ENCODE results near the gene RGMB.

The RGMB gene

DNA sequence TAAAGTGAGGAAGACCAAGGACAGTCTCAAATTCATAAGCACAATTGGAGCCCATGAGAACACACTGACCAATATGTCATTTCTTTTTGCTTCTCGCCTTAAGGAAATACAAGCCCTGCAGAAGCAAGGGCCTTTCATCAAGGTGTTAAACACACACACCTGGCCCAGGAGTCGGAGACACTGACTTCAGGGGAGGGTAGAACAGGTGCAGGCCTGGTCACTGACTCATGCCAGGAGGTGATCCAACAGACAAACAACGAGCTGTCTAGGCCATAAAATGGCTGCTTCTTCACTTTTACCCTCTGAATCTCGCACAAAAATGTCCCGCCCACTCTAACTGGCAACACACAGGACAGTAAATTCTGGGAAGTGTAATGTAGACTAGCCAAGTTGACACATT is 62.7 kb downstream of the RGMB start:
- no peak for DNase-seq

DNA sequence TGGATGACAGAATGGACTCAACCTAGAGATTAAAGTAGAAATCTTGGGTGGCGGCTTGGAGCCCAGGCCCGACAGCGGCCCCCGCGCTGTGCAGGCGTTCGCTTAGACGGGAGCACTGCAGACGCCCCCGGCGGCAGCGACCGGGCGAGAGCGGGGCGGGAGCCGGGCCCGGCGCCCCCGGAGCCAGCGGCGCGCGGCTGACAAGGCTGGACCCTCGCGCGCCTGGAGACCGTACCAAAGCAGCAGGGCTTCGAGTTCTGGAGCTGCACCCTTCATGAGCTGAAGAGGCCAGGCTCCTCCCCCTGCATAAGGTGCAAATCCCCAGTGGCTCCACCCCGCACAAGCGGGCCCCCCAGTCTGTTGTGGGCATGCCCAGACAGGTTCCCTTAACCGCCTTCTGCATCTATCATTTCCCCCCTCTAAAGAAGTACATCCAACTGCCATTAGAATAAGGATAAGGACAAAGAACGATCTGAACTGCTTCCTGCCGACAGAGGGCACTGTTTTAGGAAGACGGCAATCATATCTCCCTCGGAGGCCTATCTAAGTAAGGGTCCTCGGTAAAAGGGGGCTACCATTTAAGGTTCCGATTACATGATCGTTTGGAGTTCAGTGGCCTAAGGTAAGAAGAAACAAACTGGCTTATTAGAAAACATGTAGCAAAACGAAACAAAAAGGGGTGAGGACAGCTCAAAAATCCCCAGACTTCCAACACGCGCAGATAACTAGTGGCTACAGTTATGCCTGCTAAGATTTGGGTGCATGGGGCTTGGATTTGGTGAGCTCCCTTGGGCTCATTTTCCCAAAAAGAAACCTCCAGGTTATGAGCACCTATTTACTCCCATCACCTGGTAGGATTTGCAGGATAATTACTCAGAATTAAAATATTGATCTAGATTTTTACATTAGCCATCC is 66.3 kb downstream of the RGMB start:
- DNase-seq = no peak

DNA sequence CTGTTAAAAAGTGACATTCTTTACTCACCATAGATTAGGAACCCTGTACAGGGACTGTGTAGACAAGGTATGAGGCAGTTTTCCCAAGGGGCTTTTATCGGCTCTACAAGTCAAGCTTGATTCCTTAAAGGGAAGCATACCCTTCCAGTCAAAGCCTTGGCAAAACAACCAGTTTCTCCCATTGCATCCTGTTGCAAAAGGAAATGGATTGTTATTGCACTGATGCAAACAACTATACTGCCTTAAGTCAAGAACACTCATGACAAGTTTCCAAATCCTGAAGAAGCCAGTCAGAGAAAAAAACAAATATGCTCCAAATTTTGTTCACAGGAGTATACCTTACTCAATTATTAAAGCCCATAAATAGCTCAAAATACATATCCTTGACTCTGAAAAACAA is 67.5 kb downstream of the RGMB start:
- no peak for DNase-seq

DNA sequence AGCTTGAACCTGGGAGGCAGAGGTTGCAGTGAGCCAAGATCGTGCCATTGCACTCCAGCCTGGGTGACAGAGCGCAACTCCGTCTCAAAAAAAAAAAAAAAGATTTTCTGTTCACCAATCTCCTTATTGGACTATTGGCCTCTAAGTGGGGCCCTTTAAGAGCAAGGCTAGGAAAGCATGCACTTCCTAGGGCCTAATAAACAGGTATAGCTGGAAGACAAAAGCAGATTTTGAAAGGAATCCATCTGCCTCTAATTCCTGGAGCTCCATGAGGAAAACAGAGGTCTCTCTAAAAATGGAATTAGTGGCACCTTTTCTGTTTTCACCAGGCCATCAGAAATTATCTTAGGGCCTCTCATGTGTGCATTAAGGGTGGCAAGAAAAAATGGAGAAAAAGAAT is 70.0 kb downstream of the RGMB start:
- no peak for DNase-seq

DNA sequence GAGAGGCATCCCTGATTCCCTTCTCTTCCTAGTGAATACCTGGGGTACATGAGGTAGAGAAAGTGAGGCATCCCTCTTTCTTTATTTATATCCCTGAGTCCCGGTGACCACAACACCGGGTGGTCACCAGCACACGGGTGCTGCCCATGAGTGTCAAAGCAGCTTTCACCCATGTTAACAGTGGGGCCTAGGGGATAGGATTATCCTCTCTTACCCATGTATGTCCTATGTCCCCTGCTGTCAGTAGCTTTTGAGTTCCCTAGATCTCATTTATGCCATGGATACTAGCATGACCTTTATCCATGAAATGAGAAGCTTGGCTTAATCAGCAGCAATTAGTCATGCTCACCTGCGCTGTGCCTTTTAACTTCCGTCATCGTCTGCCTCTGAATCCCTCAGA is 71.4 kb downstream of the RGMB start:
- no peak for DNase-seq

DNA sequence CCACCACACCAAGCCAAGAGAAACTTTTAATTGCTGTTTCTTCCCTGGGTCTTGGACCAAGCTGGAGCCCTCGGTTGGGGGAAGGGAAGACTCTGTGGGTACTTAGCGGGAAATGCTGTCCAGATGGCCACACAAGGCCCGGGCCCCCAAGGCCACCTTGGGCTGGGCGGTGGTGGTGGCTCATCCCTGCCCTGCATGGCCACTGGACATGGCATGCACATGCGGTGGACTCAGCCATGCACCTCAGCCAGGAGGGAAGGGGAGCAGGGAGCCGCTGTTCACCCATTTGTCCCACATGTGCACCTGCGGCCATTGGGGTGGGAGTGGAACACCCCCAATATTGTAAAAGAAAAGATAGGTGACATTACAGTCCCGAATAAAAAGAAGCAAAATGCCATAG is 72.4 kb downstream of the RGMB start:
- DNase-seq = no peak

Data from NCI-H1930 (cell line).